Measurements from ENCODE around the gene WNT6.

GRCh38 chr2:218884519-218884918 lies 24.9 kb downstream of the WNT6 start:
- no peak for TF ChIP-seq POLR2A (IDR thresholded peaks at IDR 0.05)
- TF ChIP-seq CTCF (IDR thresholded peaks at IDR 0.05) = no peak

All from esophagus squamous epithelium (tissue), 4 donors.